ENCODE data around the gene XRCC3. TPM values are rescaled to one million over a fixed set of nuclear protein-coding genes. Genes with fewer than 3 reads are reported as not detected.
A peak's percentile ranks its signal among the peaks of the same experiment; 100 is the strongest.

XRCC3 gene
- total and polyA plus RNA-seq, 12 donors = 1.0 to 4.4 (median 3.0) TPM

GRCh38 chr14:103705504-103706284 lies 9.6 kb downstream of the XRCC3 start:
- Histone ChIP-seq H3K27me3 (no peaks in the 10 kb centered on the region), H3K9me3 (no peaks in the 10 kb centered on the region), H3K36me3 (peaks cover 0 to 84% (median 19%) of the 10 kb centered on the region in 9 donors), H3K27ac (peak overlapping the region in 9 of 10 donors; percentile 22 to 76 (median 53)), H3K4me3 (peak overlapping the region in 2 of 10 donors; percentile 8 to 32), H3K4me1 (peaks cover 7 to 87% (median 32%) of the 10 kb centered on the region in 9 donors)
- intact Hi-C loops (cut with DNase I) = loop anchor here in 1 of 10 donors (10.0 kb wide), 1 partner anchor 131 kb away; no protein-coding TSS in a partner anchor
- no peak for DNase-seq
- ATAC-seq = peak in 7 of 8 donors; percentile 9 to 59 (median 27)
- TF ChIP-seq CTCF (IDR thresholded peaks at IDR 0.05) = no peak
- WGBS, 2 donors = 60 to 76% methylated on average over 28 of the region's 28 CpGs

GRCh38 chr14:103705118-103705503 lies 10.1 kb downstream of the XRCC3 start:
- Histone ChIP-seq H3K36me3 (peaks cover 0 to 90% (median 19%) of the 10 kb centered on the region in 9 donors), H3K27me3 (no peaks in the 10 kb centered on the region), H3K4me3 (peak overlapping the region in 1 of 10 donors; percentile 32), H3K9me3 (no peaks in the 10 kb centered on the region), H3K4me1 (peaks cover 10 to 87% (median 38%) of the 10 kb centered on the region in 9 donors), H3K27ac (peak overlapping the region in 9 of 10 donors; percentile 17 to 76 (median 48))
- DNase-seq (peak in 1 of 2 donors; percentile 62), ATAC-seq (peak; percentile 18 to 78 (median 55))
- 57 to 59% methylated on average over 15 of the region's 15 CpGs for WGBS, 2 donors
- intact Hi-C loops (cut with DNase I) = loop anchor here in 1 of 10 donors (10.0 kb wide), 1 partner anchor 130 kb away; no protein-coding TSS in a partner anchor
- no peak for TF ChIP-seq CTCF (IDR thresholded peaks at IDR 0.05)

DNA sequence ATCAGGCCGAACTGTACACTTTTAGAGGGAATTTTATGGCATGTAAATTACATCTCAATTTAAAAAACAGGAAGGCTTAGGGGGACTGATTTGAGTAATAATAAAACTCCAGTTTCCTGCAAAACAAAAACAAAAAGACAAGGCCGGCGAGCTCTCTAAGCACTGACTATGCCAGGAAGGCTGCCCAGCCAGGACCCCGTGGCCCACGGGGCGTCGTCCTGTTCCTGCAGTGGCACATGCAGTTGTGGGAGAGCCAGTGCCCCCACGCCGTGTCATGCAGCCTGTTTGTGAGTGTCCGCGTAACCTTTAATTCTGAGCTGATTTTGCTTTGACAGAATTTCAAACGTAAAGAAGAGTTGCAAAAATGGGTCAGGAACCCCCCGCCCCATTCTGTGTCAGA lies 10.5 kb downstream of the XRCC3 start:
- no peak for DNase-seq
- Histone ChIP-seq H3K4me3 (no peak overlapping the region), H3K27ac (peak overlapping the region in 9 of 10 donors; percentile 10 to 76 (median 45)), H3K9me3 (no peaks in the 10 kb centered on the region), H3K27me3 (no peaks in the 10 kb centered on the region), H3K36me3 (peaks cover 0 to 93% (median 19%) of the 10 kb centered on the region in 9 donors), H3K4me1 (peaks cover 14 to 89% (median 42%) of the 10 kb centered on the region in 9 donors)
- no peak for TF ChIP-seq CTCF (IDR thresholded peaks at IDR 0.05)
- WGBS, 2 donors = 66 to 83% methylated on average over 13 of the region's 13 CpGs
- intact Hi-C loops (cut with DNase I) = loop anchor here in 1 of 10 donors (10.0 kb wide), 1 partner anchor 130 kb away; no protein-coding TSS in a partner anchor
- no peak for ATAC-seq
